Neural cell (in vitro differentiated cells): Measurements from ENCODE around the gene ACTBL2.

Experiments used
- EP300 ChIP-seq: fragments of 450-650 bp; conservative IDR thresholded peaks from 2 replicates; pipeline ENCODE4 v1.6.1; 2014; ENCODE audit warnings: antibody characterized with exemption, mild to moderate bottlenecking, moderate library complexity; ENCODE audit not compliant: poor library complexity, severe bottlenecking
- EZH2 ChIP-seq: fragments of 200-600, 300-800 bp; shearing (Covaris generic), sonication (generic); IDR thresholded peaks from 2 replicates; pipeline ENCODE4 v1.6.1; 2014; ENCODE audit warnings: antibody characterized with exemption, low read length, borderline replicate concordance, mild to moderate bottlenecking; ENCODE audit not compliant: insufficient read depth, poor library complexity, severe bottlenecking
- MXI1 ChIP-seq: fragments of 450-650 bp; conservative IDR thresholded peaks from 2 replicates; pipeline ENCODE4 v1.6.1; 2014; ENCODE audit warnings: antibody characterized with exemption, mild to moderate bottlenecking; ENCODE audit not compliant: poor library complexity, severe bottlenecking
- POLR2AphosphoS5 ChIP-seq: IDR thresholded peaks from 2 replicates; pipeline ENCODE4 v1.6.1; 2012
- RAD21 ChIP-seq: fragments of 450-650 bp; conservative IDR thresholded peaks from 2 replicates; pipeline ENCODE4 v1.6.1; 2014; ENCODE audit warnings: antibody characterized with exemption, mild to moderate bottlenecking, moderate library complexity
- SMC3 ChIP-seq: fragments of 450-650 bp; conservative IDR thresholded peaks from 2 replicates; pipeline ENCODE4 v1.6.1; 2014; ENCODE audit warnings: antibody characterized with exemption, mild to moderate bottlenecking, moderate library complexity; ENCODE audit not compliant: poor library complexity
- TAF1 ChIP-seq: IDR thresholded peaks from 2 replicates; pipeline ENCODE4 v1.6.1; 2012; ENCODE audit warnings: low read depth
- TF ChIP-seq, protein P1 (sequence below): fragments of 450-650 bp; IDR thresholded peaks from 2 replicates; pipeline ENCODE4 v1.5.1; 2014; ENCODE audit warnings: antibody characterized with exemption, mild to moderate bottlenecking, moderate library complexity; ENCODE audit not compliant: poor library complexity, severe bottlenecking

- TF ChIP-seq EP300 (no peak), SMC3 (no peak), TAF1 (no peak), POLR2AphosphoS5 (no peak), EZH2 (no peak), MXI1 (no peak), RAD21 (no peak)
- TF ChIP-seq, protein P1, sequence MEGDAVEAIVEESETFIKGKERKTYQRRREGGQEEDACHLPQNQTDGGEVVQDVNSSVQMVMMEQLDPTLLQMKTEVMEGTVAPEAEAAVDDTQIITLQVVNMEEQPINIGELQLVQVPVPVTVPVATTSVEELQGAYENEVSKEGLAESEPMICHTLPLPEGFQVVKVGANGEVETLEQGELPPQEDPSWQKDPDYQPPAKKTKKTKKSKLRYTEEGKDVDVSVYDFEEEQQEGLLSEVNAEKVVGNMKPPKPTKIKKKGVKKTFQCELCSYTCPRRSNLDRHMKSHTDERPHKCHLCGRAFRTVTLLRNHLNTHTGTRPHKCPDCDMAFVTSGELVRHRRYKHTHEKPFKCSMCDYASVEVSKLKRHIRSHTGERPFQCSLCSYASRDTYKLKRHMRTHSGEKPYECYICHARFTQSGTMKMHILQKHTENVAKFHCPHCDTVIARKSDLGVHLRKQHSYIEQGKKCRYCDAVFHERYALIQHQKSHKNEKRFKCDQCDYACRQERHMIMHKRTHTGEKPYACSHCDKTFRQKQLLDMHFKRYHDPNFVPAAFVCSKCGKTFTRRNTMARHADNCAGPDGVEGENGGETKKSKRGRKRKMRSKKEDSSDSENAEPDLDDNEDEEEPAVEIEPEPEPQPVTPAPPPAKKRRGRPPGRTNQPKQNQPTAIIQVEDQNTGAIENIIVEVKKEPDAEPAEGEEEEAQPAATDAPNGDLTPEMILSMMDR, result no peak
These were observed 36.9 kb downstream of the ACTBL2 start for GRCh38 chr5:57445705-57446037.
